Ishikawa (cell line): ENCODE data around the gene SLC6A3.

Source experiments
- CEBPB ChIP-seq: IDR thresholded peaks from 2 replicates; pipeline ENCODE4 v1.6.1; 2012
- EGR1 ChIP-seq: IDR thresholded peaks from 2 replicates; pipeline ENCODE4 v1.6.1; 2012
- EP300 ChIP-seq: IDR thresholded peaks from 2 replicates; pipeline ENCODE4 v1.6.1; 2012; ENCODE audit warnings: borderline replicate concordance
- FOXM1 ChIP-seq: IDR thresholded peaks from 2 replicates; pipeline ENCODE4 v1.6.1; 2012; ENCODE audit warnings: low read depth, borderline replicate concordance
- MAX ChIP-seq: IDR thresholded peaks from 2 replicates; pipeline ENCODE4 v1.6.1; 2012
- REST ChIP-seq: IDR thresholded peaks from 2 replicates; pipeline ENCODE4 v1.6.1; 2012; ENCODE audit warnings: low read depth, mild to moderate bottlenecking
- TAF1 ChIP-seq: IDR thresholded peaks from 2 replicates; pipeline ENCODE4 v1.6.1; 2012; ENCODE audit warnings: low read depth, mild to moderate bottlenecking
- TEAD4 ChIP-seq: IDR thresholded peaks from 2 replicates; pipeline ENCODE4 v1.6.1; 2012
- YY1 ChIP-seq: IDR thresholded peaks from 2 replicates; pipeline ENCODE4 v1.6.1; 2012; ENCODE audit warnings: low read depth

- TF ChIP-seq TAF1 (no peak), TEAD4 (no peak), EP300 (no peak), MAX (no peak), REST (no peak), CEBPB (no peak), YY1 (no peak), FOXM1 (no peak), EGR1 (no peak)
These were observed 17.1 kb upstream of the SLC6A3 start for GRCh38 chr5:1462358-1462757.
